HEK293 (cell line): Measurements from ENCODE around the gene AP1B1.

Source experiments
- CTCF ChIP-seq: fragments of 450-650 bp; formaldehyde crosslinking; IDR thresholded peaks from 2 replicates; pipeline ENCODE4 v1.5.1; 2016; ENCODE audit warnings: missing biosample characterization, missing genetic modification characterization
- OSR2 ChIP-seq: fragments of 450-650 bp; formaldehyde crosslinking; IDR thresholded peaks from 2 replicates; pipeline ENCODE4 v1.5.1; 2016; ENCODE audit warnings: missing biosample characterization, missing genetic modification characterization
- PRDM10 ChIP-seq: fragments of 450-650 bp; formaldehyde crosslinking; IDR thresholded peaks from 2 replicates; pipeline ENCODE4 v1.5.1; 2016; ENCODE audit warnings: missing biosample characterization, missing genetic modification characterization
- ZFP37 ChIP-seq: fragments of 450-650 bp; formaldehyde crosslinking; IDR thresholded peaks from 2 replicates; pipeline ENCODE4 v1.5.1; 2016; ENCODE audit warnings: missing biosample characterization, missing genetic modification characterization

GRCh38 chr22:29396126-29396525 lies 7.8 kb upstream of the AP1B1 start:
- no peak for TF ChIP-seq OSR2 (tag by site-specific recombination)
- TF ChIP-seq ZFP37 (tag by site-specific recombination) = no peak
- TF ChIP-seq CTCF (tag by site-specific recombination) = no peak
- TF ChIP-seq PRDM10 = no peak
